Caki2 (cell line): ENCODE data around the gene PEX6. TPM values are rescaled to one million over a fixed set of nuclear protein-coding genes. Genes with fewer than 3 reads are reported as not detected.
"Not testable (repeated sequence)": the region's sequence is repeated elsewhere in the genome, so short reads cannot be mapped to it uniquely, and the experiment has no call there.

ENCODE experiments used
- DNase-seq: peaks from one replicate; pipeline ENCODE4 v3.0.0-alpha.2; 2015; ENCODE audit warnings: low read depth
- in situ Hi-C: cut with HindIII; loops from 2 replicates; pipeline ENCODE4 v1.10.0; 2016; ENCODE audit warnings: low sequenced_read_pairs, low pct_unique_long_range_greater_than_20kb, mixed read lengths
- total RNA-seq: library from RNA; depleted of rRNA; stranded (reverse); fragments of >200 nt; shearing (Covaris generic); gene quantifications from 2 replicates; pipeline ENCODE4 v1.2.3, GENCODE V29; 2014; ENCODE audit warnings: low replicate concordance

The PEX6 gene
- total RNA-seq, 1 experiment from 2014 or later, result 31.4 TPM

DNA sequence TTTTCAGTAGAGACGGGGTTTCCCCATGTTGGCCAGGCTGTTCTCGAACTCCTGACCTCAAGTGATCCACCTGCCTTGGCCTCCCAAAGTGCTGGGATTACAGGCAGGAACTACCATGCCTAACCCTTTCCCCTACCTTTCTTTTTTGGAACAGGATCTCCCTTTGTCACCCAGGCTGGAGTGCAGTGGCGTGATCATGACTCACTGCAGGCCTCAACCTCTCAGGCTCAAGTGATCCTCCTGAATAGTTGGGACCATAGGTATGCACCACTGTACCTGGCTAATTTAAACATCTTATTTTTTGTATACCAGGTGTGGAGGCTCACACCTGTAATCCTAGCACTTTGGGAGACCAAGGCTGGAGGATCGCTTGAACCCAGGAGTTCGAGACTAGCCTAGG is 37.6 kb downstream of the PEX6 start:
- DNase-seq, in situ Hi-C loops: not testable (repeated sequence)

DNA sequence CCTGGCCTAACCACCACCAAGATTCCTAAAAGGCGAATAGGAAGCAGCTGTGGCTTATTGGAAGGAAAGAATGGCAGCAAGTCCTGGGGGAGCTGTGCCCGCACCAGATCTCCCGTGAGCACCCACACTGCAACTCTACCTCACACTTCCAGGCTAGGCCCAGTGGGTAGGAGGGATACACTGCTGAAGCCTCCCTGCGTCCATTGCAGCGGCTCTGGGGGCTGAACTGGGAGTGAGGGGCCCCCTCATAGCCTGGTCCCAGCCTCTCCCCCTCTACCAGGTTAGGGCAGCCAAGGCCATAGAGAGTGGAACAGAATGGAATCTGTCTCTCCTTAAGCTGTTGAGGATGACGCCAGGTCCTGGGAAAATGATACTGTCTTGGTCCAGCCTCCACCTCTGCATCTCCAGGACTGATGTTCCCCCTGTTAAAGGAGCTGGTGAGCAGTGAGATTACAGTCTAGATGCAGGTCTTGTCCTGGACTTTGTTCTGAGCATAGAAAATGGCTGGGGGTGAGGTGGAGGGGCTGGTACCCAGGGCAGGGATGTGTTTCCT is 38.4 kb downstream of the PEX6 start:
- in situ Hi-C loops, result no loop called here
- DNase-seq, result no peak

DNA sequence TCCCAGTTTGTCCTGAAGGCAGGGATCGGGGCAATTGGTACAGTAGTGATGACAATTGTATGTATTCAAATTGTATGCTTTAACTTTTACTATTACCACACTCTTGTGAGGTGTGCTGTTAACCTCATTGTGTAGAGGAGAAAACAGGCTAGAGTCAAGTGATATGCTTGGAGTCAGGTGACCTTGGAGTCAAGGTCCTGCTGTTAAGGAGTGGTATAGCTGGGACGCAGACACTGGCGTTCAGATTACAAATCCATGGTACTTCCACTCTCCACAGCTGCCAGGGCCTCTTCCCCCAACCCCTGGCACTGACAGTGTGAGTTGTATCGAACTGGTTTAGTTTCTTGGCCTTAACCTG is 39.2 kb downstream of the PEX6 start:
- in situ Hi-C loops, result no loop called here
- DNase-seq, result no peak

DNA sequence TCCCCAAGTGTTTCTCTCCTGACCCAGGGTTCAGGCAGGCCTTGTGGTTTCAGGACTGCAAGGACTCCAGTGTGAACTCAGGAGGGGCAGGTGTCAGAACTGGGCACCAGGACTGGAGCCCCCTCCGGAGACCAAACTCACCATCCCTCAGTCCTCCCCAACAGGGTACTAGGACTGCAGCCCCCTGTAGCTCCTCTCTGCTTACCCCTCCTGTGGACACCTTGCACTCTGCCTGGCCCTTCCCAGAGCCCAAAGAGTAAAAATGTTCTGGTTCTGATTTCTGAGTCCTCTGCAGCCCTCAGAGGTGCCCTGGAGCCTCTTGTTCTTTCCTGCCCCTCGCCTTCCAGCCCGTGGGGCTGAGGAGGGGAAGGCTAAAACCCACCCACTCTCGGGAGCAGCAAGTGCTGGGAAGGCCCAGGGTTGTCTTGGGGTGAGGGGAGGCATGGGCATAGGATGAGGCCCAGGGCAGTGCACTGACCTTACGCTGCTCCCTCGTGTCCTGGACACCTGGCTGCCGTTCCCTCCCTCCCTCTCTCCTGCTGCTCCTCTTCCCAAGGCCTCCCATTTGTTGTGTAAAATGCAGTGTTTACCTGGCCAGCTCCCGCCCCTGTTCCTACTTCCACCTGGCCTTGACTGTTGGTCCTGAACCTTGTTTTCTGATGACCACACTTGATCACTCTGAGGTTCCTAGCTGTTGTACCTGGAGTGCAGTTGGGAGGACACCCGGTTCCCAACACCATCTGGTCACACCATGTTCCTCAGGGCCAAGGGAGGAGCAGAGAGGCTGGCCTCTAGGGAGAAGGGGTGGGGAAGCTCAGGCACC is 39.8 kb downstream of the PEX6 start:
- DNase-seq, result no peak
- in situ Hi-C loops, result no loop called here

DNA sequence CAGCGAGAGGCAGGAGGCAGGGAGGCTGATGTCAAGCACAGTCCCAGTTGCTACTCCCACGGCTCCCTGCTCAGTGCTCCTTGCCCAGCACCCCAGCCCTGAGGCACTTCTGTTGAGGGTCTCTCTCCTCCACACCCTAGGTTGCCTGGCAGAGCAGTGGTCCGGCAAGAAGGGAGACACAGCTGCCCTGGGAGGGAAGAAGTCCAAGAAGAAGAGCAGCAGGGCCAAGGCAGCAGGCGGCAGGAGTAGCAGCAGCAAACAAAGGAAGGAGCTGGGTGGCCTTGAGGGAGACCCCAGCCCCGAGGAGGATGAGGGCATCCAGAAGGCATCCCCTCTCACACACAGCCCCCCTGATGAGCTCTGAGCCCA is 40.6 kb downstream of the PEX6 start:
- in situ Hi-C loops, result no loop called here
- DNase-seq, result no peak

DNA sequence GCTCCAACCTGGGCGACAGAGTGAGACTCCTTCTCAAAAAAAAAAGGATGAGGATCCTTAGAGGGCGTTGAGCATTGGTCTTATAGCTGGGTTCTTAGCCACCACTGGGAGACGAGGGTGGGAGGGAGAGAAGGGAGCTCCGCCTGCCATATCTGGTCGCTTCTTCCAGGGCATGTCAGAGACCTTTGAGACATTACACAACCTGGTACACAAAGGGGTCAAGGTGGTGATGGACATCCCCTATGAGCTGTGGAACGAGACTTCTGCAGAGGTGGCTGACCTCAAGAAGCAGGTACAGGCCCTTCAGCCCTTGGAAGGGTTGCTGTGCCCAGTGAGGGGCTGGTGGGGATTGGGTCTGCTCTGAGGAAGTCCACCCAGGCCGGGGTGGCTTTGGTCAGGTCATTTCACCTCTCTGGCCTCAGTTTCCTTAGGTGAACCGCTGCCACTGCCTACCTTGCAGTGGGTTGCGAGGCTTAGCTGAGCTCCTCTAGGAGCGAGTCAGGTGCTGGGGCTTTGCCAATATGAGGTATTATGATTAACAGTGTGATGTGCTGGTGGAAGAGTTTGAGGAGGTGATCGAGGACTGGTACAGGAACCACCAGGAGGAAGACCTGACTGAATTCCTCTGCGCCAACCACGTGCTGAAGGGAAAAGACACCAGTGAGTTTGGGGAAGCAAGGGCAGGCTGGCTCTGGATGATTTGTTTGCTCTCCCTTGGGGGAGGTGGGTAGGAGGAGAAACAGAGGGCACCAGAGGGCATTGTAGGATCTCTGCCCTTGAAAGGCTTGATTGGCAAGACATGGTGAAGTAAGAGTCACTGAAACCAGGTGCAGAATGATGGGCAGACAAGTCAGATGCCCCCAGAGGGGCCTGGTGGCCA is 41.2 kb downstream of the PEX6 start:
- no peak for DNase-seq
- in situ Hi-C loops, result no loop called here

DNA sequence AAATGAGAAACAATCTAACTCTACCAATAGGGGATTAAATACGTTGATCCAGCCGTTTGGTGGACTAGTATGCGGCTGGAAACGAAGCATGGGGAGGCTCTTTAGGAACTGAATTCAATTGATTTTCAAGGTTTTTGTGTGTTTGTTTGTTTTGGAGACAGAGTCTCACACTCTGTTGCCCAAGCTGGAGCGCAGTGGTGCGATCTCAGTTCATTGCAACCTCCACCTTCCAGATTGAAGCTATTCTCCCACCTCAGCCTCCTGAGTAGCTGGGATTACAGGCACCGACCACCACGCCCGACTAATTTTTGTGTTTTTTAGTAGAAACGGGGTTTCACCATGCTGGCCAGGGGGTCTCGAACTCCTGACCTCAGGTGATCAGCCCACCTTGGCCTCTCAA is 42.6 kb downstream of the PEX6 start:
- in situ Hi-C loops, result no loop called here
- no peak for DNase-seq

DNA sequence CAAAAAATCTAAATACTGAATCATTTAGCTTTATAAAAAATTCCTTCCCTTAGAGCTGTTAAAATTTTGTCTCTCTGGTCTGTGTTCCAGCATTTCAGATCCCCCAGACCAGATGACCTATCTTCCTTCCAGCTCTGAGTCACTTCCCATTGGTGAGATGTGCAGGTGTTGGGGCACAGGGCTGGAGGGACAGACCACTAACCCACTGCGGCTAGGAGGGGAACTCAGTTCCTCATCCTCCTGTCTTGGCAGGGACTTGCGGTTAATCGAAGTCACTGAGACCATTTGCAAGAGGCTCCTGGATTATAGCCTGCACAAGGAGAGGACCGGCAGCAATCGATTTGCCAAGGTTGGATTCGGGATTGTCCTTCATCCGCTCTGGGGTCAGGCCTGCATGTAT is 43.7 kb downstream of the PEX6 start:
- in situ Hi-C loops, result no loop called here
- DNase-seq, result no peak

DNA sequence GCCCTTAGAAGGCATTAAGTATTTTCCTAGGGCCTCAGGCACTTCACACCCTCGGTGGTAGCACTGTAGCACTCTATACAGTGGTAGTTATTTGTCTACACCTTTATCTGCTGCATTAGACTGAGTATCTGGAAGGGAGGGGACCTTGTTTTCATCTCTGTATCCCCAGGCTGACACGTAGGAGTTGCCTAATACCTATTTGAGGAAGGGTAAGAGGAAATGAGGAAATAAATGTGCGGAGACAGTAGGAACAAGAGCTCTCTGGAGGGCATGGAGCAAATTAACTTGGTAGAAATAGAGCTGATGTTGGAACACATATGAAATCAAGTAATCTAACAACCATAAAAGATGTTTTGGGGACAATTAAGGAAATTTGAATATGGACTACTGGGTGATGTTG is 45.8 kb downstream of the PEX6 start:
- in situ Hi-C loops, result no loop called here
- no peak for DNase-seq

DNA sequence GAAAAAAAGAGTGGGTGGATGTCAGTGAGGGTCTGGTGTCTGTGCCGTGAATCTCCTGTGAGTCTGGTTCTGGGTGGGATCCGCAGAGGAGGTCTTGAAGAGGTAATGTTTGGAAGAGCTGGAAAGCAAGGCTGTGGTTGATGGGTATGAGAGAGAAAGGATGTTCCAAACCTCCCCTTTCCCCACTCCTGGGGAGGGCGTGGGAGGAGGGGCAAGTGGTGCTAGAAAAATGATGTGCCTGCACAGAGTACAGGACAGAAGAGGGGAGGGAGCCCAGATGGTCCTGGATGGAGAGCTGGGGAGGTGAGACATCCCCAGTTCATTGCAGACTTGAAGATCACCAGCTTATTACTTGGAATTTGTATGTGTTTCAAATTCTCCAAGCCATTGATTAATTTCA is 46.6 kb downstream of the PEX6 start:
- DNase-seq, result no peak
- in situ Hi-C loops, result no loop called here

DNA sequence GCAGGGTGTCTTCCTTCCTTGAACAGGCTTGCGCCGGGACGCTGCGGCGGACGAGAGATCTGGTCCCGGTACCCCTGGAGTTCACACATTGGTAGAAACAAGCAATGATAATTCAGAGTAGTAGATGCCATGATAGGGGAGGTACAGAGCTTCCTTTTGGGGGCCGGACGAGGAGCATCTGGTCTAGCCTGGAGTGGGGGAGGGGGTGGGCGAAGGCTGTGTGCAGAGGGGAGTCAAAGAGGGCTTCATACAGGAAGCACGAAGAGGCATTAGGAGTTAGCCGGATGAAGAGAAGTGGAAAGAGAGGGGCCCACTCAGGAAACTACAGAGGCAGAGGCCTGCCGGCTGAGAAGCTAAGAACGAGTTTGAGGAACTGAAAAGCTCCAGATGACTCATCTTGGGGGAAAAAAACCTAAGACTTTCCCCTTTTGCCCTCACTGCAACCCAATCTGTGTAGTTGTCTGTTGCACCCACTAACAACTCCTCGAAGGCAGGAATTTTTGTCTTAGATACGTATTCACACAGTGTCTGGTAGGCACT is 49.1 kb downstream of the PEX6 start:
- in situ Hi-C loops, result no loop called here
- DNase-seq, result no peak

DNA sequence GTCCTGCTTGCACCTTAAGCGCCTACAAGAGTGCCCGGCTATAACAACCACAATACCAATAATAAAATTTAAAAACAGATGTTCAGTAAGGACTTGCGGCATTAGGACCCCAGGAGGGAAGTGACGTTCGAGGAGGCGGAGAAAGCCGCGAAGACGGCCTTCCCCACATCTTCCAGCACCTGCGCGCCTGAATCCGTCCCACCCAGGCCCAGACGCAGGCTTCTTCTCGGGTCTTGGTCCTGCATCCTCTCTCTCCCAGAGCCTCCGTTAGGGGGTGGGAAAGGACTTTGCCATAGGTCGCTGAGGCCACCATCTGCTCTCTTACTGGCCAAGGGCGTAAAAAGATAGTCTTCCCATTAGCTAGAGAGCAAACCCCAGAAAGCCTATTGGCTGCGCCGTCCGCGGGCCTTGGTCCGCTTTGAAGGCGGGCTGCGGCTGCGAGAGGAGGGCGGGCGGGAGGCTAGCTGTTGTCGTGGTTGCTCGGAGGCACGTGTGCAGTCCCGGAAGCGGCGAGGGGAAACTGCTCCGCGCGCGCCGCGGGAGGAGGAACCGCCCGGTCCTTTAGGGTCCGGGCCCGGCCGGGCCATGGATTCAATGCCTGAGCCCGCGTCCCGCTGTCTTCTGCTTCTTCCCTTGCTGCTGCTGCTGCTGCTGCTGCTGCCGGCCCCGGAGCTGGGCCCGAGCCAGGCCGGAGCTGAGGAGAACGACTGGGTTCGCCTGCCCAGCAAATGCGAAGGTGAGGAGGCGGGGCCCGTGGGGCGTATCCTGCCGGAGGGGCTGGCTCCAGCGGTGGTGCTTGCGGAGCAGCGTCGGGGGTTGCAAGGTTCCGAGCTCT is 49.8 kb downstream of the PEX6 start, which contains the start of gene CNPY3:
Gene CNPY3 (plus strand): TSS at position 495 of the 835 bp plus-strand sequence. CDS start 91 bp downstream, at position 586.
- in situ Hi-C loops, result no loop called here
- peak; percentile 100 for DNase-seq

DNA sequence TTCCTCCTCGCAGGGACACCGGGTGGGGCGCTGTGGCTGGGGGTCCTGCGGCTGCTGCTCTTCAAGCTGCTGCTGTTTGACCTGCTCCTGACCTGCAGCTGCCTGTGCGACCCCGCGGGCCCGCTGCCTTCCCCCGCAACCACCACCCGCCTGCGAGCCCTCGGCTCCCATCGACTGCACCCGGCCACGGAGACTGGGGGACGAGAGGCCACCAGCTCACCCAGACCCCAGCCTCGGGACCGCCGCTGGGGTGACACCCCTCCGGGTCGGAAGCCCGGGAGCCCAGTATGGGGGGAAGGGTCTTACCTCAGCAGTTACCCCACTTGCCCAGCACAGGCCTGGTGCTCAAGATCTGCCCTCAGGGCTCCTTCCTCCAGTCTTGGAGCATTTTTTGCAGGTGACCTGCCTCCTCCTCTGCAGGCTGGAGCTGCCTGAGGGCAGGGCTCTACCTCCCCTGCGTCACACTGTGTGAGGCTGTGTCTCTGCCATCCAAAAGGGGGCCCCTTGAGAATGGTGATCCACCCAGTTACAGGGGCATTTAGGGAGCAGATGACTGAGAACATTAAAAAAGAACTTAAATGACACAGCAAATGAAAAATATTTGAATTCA is 53.6 kb downstream of the PEX6 start:
- in situ Hi-C loops, result no loop called here
- no peak for DNase-seq

DNA sequence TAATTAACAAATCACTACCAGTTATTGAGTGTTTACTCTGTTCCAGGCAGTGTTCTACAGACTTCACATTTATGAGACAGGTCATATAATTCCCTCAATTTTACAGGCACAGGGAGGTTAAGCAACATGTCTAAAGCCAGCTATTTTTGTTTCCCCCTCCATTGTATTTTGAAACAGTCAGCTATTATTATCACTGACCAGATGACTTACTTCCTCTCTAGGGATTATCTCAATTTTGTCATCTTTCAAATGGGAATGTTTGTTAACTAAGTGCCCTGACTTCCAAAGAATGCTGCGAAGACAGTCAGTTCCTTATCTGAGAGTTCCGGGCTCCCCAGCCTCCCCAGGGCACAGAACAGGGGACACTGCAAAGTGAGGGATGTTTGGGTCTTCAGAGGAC is 55.3 kb downstream of the PEX6 start:
- in situ Hi-C loops, result no loop called here
- no peak for DNase-seq

DNA sequence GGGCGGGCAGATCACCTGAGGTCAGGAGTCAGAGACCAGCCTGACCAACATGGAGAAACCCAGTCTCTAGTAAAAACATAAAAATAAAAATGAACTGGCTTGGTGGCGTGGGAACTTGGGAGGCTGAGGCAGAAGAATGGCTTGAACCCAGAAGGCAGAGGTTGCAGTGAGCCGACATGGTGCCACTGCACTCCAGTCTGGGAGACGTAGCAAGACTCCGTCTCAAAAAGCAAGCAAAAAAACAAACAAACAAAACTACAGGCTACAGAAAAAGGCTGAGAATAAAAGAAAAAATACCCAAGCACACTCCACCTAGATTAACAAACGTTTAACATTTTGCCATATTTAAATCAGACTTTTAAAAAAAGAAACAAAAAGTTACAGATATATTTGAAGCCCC is 57.2 kb downstream of the PEX6 start:
- DNase-seq, result no peak
- in situ Hi-C loops, result no loop called here

DNA sequence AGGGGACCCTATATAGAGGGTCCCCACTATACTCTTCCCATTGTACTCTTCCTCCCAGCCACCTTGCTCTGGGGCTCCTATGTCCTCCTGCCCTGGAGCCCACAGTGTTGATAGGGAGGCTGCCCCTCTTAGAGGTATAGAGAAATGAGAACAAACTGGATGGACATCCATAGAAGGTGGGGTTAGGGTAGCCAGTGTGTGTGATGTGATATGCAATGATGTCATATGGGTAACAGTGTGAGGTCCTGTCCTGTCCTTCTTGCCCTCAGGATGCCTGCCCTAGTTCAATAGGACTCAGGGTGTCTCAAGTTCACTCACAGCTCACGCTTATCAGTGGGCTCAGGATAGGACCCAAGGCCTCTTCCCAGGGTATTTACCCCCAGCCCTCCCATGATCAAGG is 62.7 kb downstream of the PEX6 start:
- no peak for DNase-seq
- in situ Hi-C loops, result no loop called here

DNA sequence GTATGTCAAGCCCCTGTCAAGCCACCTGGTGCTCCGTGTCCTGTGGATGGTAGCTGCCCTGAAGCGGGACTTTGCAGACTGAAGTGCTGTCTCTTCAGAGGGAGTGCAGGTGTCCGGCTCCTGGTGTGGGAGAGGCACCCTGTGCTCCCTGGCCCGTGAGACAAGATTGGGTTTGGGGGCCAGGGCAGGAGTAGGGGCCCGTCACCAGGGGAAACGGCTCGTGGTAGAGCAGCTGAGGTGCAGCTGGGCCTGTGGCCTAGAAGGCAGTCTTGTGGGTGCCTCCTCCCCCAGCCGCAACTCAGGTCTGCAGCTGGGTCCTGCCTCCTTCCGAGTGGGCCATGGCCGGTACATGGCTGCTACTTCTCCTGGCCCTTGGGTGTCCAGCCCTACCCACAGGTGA is 63.2 kb downstream of the PEX6 start, which contains the start of gene PTCRA:
Gene PTCRA (plus strand): TSS at position 322 of the 400 bp plus-strand sequence. CDS start 17 bp downstream, at position 339.
- DNase-seq, result no peak
- in situ Hi-C loops, result no loop called here

DNA sequence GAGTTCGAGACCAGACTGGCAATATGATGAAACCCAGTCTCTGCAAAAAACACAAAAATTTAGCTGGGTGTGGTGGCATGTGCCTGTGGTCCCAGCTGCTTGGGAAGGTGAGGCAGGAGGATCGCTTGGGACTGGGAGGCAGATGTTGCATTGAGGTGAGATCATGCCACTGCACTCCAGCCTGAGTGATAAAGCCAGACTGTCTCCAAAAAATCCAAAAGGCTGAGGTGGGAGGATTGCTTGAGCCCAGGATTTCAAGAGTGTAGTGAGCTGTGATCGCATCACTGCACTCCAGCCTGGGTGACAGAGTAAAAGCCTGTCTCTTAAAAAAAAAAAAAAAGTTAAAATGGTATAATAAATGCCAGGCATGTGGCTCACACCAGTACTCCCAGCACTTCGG is 64.4 kb downstream of the PEX6 start:
- in situ Hi-C loops, result no loop called here
- no peak for DNase-seq
